Astrocyte of the spinal cord (primary cell): ENCODE data around the gene CCDC86.

Source experiments
- DNase-seq: peaks from one replicate; pipeline ENCODE4 v3.0.0; 2011; ENCODE audit warnings: low read depth, low spot score
- H3K4me3 ChIP-seq: 2 replicates; pipeline ENCODE4 v1.5.1; 2011; ENCODE audit warnings: low read depth, mild to moderate bottlenecking, low read length, moderate library complexity
- CTCF ChIP-seq: IDR thresholded peaks from 2 replicates; pipeline ENCODE4 v1.5.1; 2012; ENCODE audit warnings: low read depth, mild to moderate bottlenecking, low read length, inconsistent platforms
- in situ Hi-C: cut with HindIII; loops from 2 replicates; pipeline ENCODE4 v1.10.0; 2017; ENCODE audit warnings: low sequenced_read_pairs

Gene CCDC86

GRCh38 chr11:60874421-60875365 lies 32.8 kb downstream of the CCDC86 start:
- TF ChIP-seq CTCF: no peak
- no peak for DNase-seq
- no peak overlapping the region for H3K4me3 ChIP-seq
- in situ Hi-C loops: no loop called here

DNA sequence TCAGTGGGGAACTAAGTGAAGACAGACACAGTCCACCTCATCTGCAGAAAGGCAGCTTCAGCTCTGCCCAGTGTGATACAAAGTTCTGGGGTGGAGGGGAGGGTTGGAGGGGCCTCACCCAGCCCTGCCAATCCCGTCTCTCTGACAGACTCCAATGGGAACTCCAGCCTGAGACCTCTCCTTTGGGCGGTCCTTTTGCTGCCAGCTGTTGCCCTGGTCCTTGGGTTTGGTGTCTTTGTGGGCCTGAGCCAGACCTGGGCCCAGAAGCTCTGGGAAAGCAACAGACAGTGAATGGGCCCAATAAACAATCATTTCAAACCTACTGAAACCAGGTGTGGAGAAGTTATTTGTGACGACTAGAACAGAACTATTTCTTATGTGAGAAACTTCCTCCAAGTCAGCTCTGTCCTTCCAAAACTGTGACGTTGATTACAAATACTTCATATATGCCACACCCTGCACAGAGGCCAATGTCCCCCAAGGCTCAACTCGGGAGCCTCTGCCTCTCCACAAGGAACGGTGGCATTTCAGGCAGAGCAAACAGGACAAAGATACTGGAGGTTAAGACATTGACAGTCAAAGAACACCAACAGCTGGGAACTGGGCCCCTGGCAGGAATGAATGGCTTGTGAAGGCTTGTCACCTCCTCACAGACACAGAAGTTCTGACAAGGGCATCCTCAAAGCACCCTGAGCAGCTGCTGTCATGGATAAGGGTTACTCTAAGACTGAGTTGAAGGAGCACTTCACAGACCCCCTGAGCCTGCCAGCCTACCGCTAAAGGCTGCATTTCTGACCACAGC lies 33.7 kb downstream of the CCDC86 start:
- TF ChIP-seq CTCF: no peak
- no peak for DNase-seq
- in situ Hi-C loops: no loop called here
- H3K4me3 ChIP-seq: no peak overlapping the region

DNA sequence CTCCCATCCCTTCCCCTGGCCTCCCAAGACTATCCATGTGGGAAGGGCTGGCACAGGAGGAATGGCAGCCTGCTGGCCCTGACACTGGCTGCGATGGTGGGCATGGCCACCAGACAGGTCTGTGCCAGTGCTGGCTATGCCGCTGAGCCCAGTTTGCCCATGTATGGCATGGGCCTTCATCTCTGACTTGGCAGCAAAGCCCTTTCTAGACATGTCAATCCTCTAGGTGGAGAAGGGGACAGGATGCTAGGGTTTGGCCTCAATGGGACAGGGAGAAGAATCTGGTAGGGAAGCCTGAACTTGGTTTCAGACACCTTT lies 34.2 kb downstream of the CCDC86 start:
- no peak for TF ChIP-seq CTCF
- DNase-seq: no peak
- no peak overlapping the region for H3K4me3 ChIP-seq
- in situ Hi-C loops: no loop called here

- TF ChIP-seq CTCF: no peak
- in situ Hi-C loops: no loop called here
- DNase-seq: no peak
- no peak overlapping the region for H3K4me3 ChIP-seq
These were observed 36.6 kb downstream of the CCDC86 start for GRCh38 chr11:60878245-60879101.

DNA sequence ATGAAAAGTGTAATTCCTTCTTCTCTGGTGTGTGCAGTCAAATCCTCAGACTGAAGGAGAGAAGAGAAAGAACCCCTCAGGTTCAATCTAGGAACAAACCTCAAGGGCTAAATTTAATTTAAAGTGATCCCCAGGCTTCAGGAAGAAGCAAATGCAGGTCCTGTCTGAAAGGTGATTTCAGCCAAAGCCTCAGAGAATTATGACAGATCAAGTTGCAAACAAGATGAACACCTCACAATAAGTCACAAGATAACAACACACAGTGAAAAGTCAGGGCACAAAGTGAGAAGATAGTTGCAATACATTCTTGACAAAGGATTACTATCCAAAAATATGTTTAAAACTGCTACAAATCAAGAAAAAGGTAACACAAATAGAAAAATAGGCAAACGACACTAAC lies 37.2 kb downstream of the CCDC86 start:
- no peak overlapping the region for H3K4me3 ChIP-seq
- in situ Hi-C loops: no loop called here
- no peak for DNase-seq
- no peak for TF ChIP-seq CTCF

DNA sequence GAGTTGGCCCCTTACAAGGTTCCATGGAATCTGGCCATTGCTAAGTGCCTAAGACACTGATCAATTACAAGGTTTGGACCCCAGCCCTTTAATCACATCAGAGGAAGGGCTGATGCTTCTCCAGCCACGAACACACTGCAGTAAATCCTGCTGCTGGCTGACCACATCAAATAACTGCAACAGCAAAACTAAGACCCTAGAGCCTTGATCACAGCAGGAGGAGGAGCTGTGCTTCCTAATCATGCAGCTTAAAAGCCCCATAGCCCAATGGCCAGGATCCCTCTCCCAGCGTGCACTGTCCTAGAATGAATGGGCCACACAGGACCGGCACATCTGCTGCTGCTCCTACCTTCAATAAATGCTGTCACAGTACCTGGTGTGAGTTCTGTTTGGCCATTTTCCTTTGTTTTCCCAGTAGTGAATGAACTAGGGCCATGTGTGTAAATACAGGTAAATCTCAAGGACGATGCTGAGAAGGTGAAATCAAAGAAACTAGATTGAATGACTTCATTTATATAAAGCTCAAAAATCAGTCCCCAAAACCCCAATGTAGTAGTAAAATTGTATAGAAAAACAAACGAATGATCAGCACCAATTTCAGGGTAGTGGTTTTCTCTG lies 38.2 kb downstream of the CCDC86 start:
- H3K4me3 ChIP-seq: no peak overlapping the region
- TF ChIP-seq CTCF: no peak
- peak; percentile 39 for DNase-seq
- in situ Hi-C loops: no loop called here
